Measurements from ENCODE around the gene MIA2. TPM values are rescaled to one million over a fixed set of nuclear protein-coding genes. Genes with fewer than 3 reads are reported as not detected.
"Not testable (repeated sequence)": the region's sequence is repeated elsewhere in the genome, so short reads cannot be mapped to it uniquely, and the experiment has no call there.

Gene MIA2
- total RNA-seq, 1 donor from 2014 or later = 19.8 TPM

- Mint-ChIP-seq H3K27me3 (ENCODE audit: unreplicated experiment) (peaks cover 2% of the 10 kb centered on the region), H3K27ac (ENCODE audit: unreplicated experiment) (no peak overlapping the region), H3K4me1 (ENCODE audit: unreplicated experiment) (peaks cover 7% of the 10 kb centered on the region), H3K36me3 (ENCODE audit: low read depth, unreplicated experiment) (peaks cover 11% of the 10 kb centered on the region), H3K4me3 (ENCODE audit: unreplicated experiment) (no peak overlapping the region), H3K9me3 (ENCODE audit: unreplicated experiment) (no peaks in the 10 kb centered on the region)
- DNase-seq (ENCODE audit: low spot score) = no peak
- TF ChIP-seq CTCF (IDR thresholded peaks at IDR 0.05; ENCODE audit: unreplicated experiment) = no peak
These were observed 109.1 kb downstream of the MIA2 start for GRCh38 chr14:39342768-39343167.

GRCh38 chr14:39343614-39344013, 109.9 kb downstream of the MIA2 start:
- Mint-ChIP-seq H3K9me3 (ENCODE audit: unreplicated experiment) (no peaks in the 10 kb centered on the region), H3K4me1 (ENCODE audit: unreplicated experiment) (peaks cover 7% of the 10 kb centered on the region), H3K36me3 (ENCODE audit: low read depth, unreplicated experiment) (peaks cover 8% of the 10 kb centered on the region), H3K27me3 (ENCODE audit: unreplicated experiment) (no peaks in the 10 kb centered on the region), H3K27ac (ENCODE audit: unreplicated experiment) (no peak overlapping the region), H3K4me3 (ENCODE audit: unreplicated experiment) (no peak overlapping the region)
- DNase-seq (ENCODE audit: low spot score) = no peak
- TF ChIP-seq CTCF (IDR thresholded peaks at IDR 0.05; ENCODE audit: unreplicated experiment) = no peak

GRCh38 chr14:39350866-39351265, 117.2 kb downstream of the MIA2 start:
- Mint-ChIP-seq H3K27ac (ENCODE audit: unreplicated experiment) (no peak overlapping the region), H3K4me3 (ENCODE audit: unreplicated experiment) (no peak overlapping the region), H3K36me3 (ENCODE audit: low read depth, unreplicated experiment) (peaks cover 13% of the 10 kb centered on the region), H3K9me3 (ENCODE audit: unreplicated experiment) (no peaks in the 10 kb centered on the region), H3K4me1 (ENCODE audit: unreplicated experiment) (peaks cover 15% of the 10 kb centered on the region), H3K27me3 (ENCODE audit: unreplicated experiment) (no peaks in the 10 kb centered on the region)
- TF ChIP-seq CTCF (IDR thresholded peaks at IDR 0.05; ENCODE audit: unreplicated experiment) = no peak
- no peak for DNase-seq (ENCODE audit: low spot score)

GRCh38 chr14:39351708-39352107, 118.0 kb downstream of the MIA2 start:
- no peak overlapping the region for H3K4me3 Mint-ChIP-seq (ENCODE audit: unreplicated experiment)
- H3K27ac Mint-ChIP-seq (ENCODE audit: unreplicated experiment) = no peak overlapping the region
- no peaks in the 10 kb centered on the region for H3K9me3 Mint-ChIP-seq (ENCODE audit: unreplicated experiment)
- TF ChIP-seq CTCF (IDR thresholded peaks at IDR 0.05; ENCODE audit: unreplicated experiment) = no peak
- H3K27me3 Mint-ChIP-seq (ENCODE audit: unreplicated experiment) = no peaks in the 10 kb centered on the region
- DNase-seq (ENCODE audit: low spot score) = no peak
- peaks cover 15% of the 10 kb centered on the region for H3K4me1 Mint-ChIP-seq (ENCODE audit: unreplicated experiment)
- peaks cover 18% of the 10 kb centered on the region for H3K36me3 Mint-ChIP-seq (ENCODE audit: low read depth, unreplicated experiment)

GRCh38 chr14:39359069-39359468, 125.4 kb downstream of the MIA2 start:
- not testable (repeated sequence) for H3K9me3 Mint-ChIP-seq (ENCODE audit: unreplicated experiment); H3K27me3 Mint-ChIP-seq (ENCODE audit: unreplicated experiment); H3K4me1 Mint-ChIP-seq (ENCODE audit: unreplicated experiment); H3K27ac Mint-ChIP-seq (ENCODE audit: unreplicated experiment); H3K4me3 Mint-ChIP-seq (ENCODE audit: unreplicated experiment); DNase-seq (ENCODE audit: low spot score)
- peaks cover 47% of the 10 kb centered on the region for H3K36me3 Mint-ChIP-seq (ENCODE audit: low read depth, unreplicated experiment)

- H3K36me3 Mint-ChIP-seq (ENCODE audit: low read depth, unreplicated experiment) = peaks cover 50% of the 10 kb centered on the region
These were observed 126.6 kb downstream of the MIA2 start for GRCh38 chr14:39360316-39360715.

GRCh38 chr14:39361556-39361955, 127.8 kb downstream of the MIA2 start:
- H3K36me3 Mint-ChIP-seq (ENCODE audit: low read depth, unreplicated experiment) = peaks cover 51% of the 10 kb centered on the region
- not testable (repeated sequence) for H3K4me1 Mint-ChIP-seq (ENCODE audit: unreplicated experiment); H3K27ac Mint-ChIP-seq (ENCODE audit: unreplicated experiment); DNase-seq (ENCODE audit: low spot score); H3K27me3 Mint-ChIP-seq (ENCODE audit: unreplicated experiment); H3K4me3 Mint-ChIP-seq (ENCODE audit: unreplicated experiment); H3K9me3 Mint-ChIP-seq (ENCODE audit: unreplicated experiment)

More at GRCh38 chr14:39360316-39360715, 126.6 kb downstream of the MIA2 start:
- H3K4me3 Mint-ChIP-seq (ENCODE audit: unreplicated experiment) = no peak overlapping the region
- no peak overlapping the region for H3K27ac Mint-ChIP-seq (ENCODE audit: unreplicated experiment)
- H3K27me3 Mint-ChIP-seq (ENCODE audit: unreplicated experiment) = no peaks in the 10 kb centered on the region
- H3K4me1 Mint-ChIP-seq (ENCODE audit: unreplicated experiment) = peaks cover 5% of the 10 kb centered on the region
- H3K9me3 Mint-ChIP-seq (ENCODE audit: unreplicated experiment) = no peaks in the 10 kb centered on the region
- DNase-seq (ENCODE audit: low spot score) = no peak
- TF ChIP-seq CTCF (IDR thresholded peaks at IDR 0.05; ENCODE audit: unreplicated experiment) = no peak

Measured in endothelial cell (in vitro differentiated cells).